Fibroblast of the aortic adventitia (primary cell): ENCODE data around the gene HNMT. TPM values are rescaled to one million over a fixed set of nuclear protein-coding genes. Genes with fewer than 3 reads are reported as not detected.

Experiments used
- DNase-seq: peaks from one replicate; pipeline ENCODE4 v3.0.0-alpha.2; 2010; ENCODE audit warnings: low read depth
- H3K4me3 ChIP-seq: 2 replicates; pipeline ENCODE4 v1.5.1; 2011; ENCODE audit warnings: low read depth, mild to moderate bottlenecking, control low read depth, low read length, moderate library complexity
- CTCF ChIP-seq: IDR thresholded peaks from 2 replicates; pipeline ENCODE4 v1.5.1; 2011; ENCODE audit warnings: mild to moderate bottlenecking, low read length, control low read depth, inconsistent platforms; ENCODE audit not compliant: insufficient read depth
- total RNA-seq: library from RNA; depleted of rRNA; stranded (reverse); fragments of >200 nt; gene quantifications from 2 replicates; pipeline ENCODE4 v1.2.3, GENCODE V29; 2012; ENCODE audit warnings: low replicate concordance

HNMT gene
- total RNA-seq, 1 donor: 32.2 TPM

GRCh38 chr2:138059487-138060300, 95.4 kb downstream of the HNMT start:
- H3K4me3 ChIP-seq: no peak overlapping the region
- TF ChIP-seq CTCF: no peak
- DNase-seq: peak; percentile 62

GRCh38 chr2:138060301-138060635, 96.0 kb downstream of the HNMT start:
- no peak for TF ChIP-seq CTCF
- H3K4me3 ChIP-seq: no peak overlapping the region
- DNase-seq: peak; percentile 95

GRCh38 chr2:138061961-138062360, 97.7 kb downstream of the HNMT start:
- no peak overlapping the region for H3K4me3 ChIP-seq
- no peak for TF ChIP-seq CTCF
- DNase-seq: no peak

GRCh38 chr2:138063181-138063580, 98.9 kb downstream of the HNMT start:
- DNase-seq: no peak
- H3K4me3 ChIP-seq: no peak overlapping the region
- no peak for TF ChIP-seq CTCF
